K562 (cell line): Measurements from ENCODE around the gene NRSN2. TPM values are rescaled to one million over a fixed set of nuclear protein-coding genes. Genes with fewer than 3 reads are reported as not detected.
A peak's percentile ranks its signal among the peaks of the same experiment; 100 is the strongest.

Experiments used
- ADNP ChIP-seq: fragments of 200-800 bp; sonication (Bioruptor generic); IDR thresholded peaks from 2 replicates; pipeline ENCODE4 v1.6.1; 2016; ENCODE audit warnings: missing genetic modification characterization, missing compliant biosample characterization
- BCL6 ChIP-seq: fragments of 250-450 bp; sonication (Bioruptor Pico); IDR thresholded peaks from 2 replicates; pipeline ENCODE4 v1.4.0; 2020
- BRF1 ChIP-seq: IDR thresholded peaks from 3 replicates; pipeline ENCODE4 v1.6.1; 2011; ENCODE audit warnings: borderline replicate concordance, mild to moderate bottlenecking; ENCODE audit not compliant: insufficient read length; ENCODE audit errors: extremely low read depth
- CHD7 ChIP-seq: fragments of 200-600 bp; sonication (generic); IDR thresholded peaks from one replicate; pipeline ENCODE4 v1.6.1; 2012; ENCODE audit warnings: mild to moderate bottlenecking, low read depth, low read length, inconsistent platforms
- EWSR1 ChIP-seq: fragments of 450-650 bp; IDR thresholded peaks from 2 replicates; pipeline ENCODE4 v1.6.1; 2018; ENCODE audit warnings: borderline replicate concordance, mild to moderate bottlenecking, low read depth, moderate library complexity; ENCODE audit not compliant: partially characterized antibody
- GTF2A2 ChIP-seq: IDR thresholded peaks from 2 replicates; pipeline ENCODE4 v1.6.1; 2016; ENCODE audit warnings: mild to moderate bottlenecking, missing genetic modification characterization, missing compliant biosample characterization
- MEF2A ChIP-seq: IDR thresholded peaks from 2 replicates; pipeline ENCODE4 v1.6.1; 2011; ENCODE audit warnings: low read depth, mild to moderate bottlenecking, low read length, moderate library complexity; ENCODE audit not compliant: control insufficient read depth
- NBN ChIP-seq: fragments of 450-650 bp; IDR thresholded peaks from 2 replicates; pipeline ENCODE4 v1.6.1; 2016; ENCODE audit warnings: low read depth, mild to moderate bottlenecking
- PHTF2 ChIP-seq: fragments of 250-450 bp; sonication (Bioruptor Pico); IDR thresholded peaks from 2 replicates; pipeline ENCODE4 v1.5.0; 2021; ENCODE audit warnings: mild to moderate bottlenecking
- RUNX1 ChIP-seq: sonication (generic); IDR thresholded peaks from 2 replicates; pipeline ENCODE4 v1.6.1; 2016; ENCODE audit warnings: antibody characterized with exemption, low read depth
- SLC30A9 ChIP-seq: fragments of 250-450 bp; sonication (Bioruptor Pico); IDR thresholded peaks from 2 replicates; pipeline ENCODE4 v1.8.0; 2022; ENCODE audit warnings: mild to moderate bottlenecking, moderate library complexity
- SPI1 ChIP-seq: IDR thresholded peaks from 2 replicates; pipeline ENCODE4 v1.6.1; 2011; ENCODE audit warnings: low read depth, low read length, control low read depth, borderline replicate concordance
- TAL1 ChIP-seq: fragments of 450-650 bp; IDR thresholded peaks from 2 replicates; pipeline ENCODE4 v1.6.1; 2016; ENCODE audit warnings: mild to moderate bottlenecking
- TBL1XR1 ChIP-seq, 2 experiments: IDR thresholded peaks; 2 replicates each; pipeline ENCODE4 v1.6.1; 2012; ENCODE audit warnings: improper control_type of control experiment in 2 of 2, low read length in 2 of 2, mild to moderate bottlenecking in 1 of 2
- TCF15 ChIP-seq: fragments of 250-450 bp; sonication (Bioruptor Pico); IDR thresholded peaks from 2 replicates; pipeline ENCODE4 v1.8.0; 2022; ENCODE audit warnings: moderate library complexity, mild to moderate bottlenecking, inconsistent platforms
- ZNF134 ChIP-seq: fragments of 250-450 bp; sonication (Bioruptor Pico); conservative IDR thresholded peaks from 2 replicates; pipeline ENCODE4 v1.4.0; 2020
- ZNF146 ChIP-seq: IDR thresholded peaks from one replicate; pipeline ENCODE4 v1.6.1; 2018; ENCODE audit warnings: missing compliant biosample characterization; ENCODE audit not compliant: unreplicated experiment
- polyA plus RNA-seq, 8 experiments: library from polyadenylated mRNA; depleted of rRNA in 4 of 8; stranded (reverse) in 5 of 8; unstranded in 3 of 8; fragments of >200 nt; fragmentation: Nextera tagmentation in 2 of 8; fragmentation: Illumina TruSeq in 1 of 8; extraction: Ambion mirVana in 2 of 8; extraction: Trizol in 1 of 8; gene quantifications; 2 replicates each; pipeline versions ENCODE4 v1.2.1 to v1.2.3, GENCODE V29; 2011 to 2014; ENCODE audit warnings: inconsistent platforms in 1 of 8, missing spikeins in 1 of 8
- total RNA-seq, 7 experiments: library from RNA; depleted of rRNA in 6 of 7; stranded (reverse); fragments of >200 nt in 6 of 7; fragmentation: Illumina TruSeq in 2 of 7; extraction: Trizol in 2 of 7; gene quantifications; 2 replicates each; pipeline versions ENCODE4 v1.2.1 to v1.2.3, GENCODE V29; 2011 to 2021; ENCODE audit warnings: low replicate concordance in 1 of 7

Gene NRSN2
- total and polyA plus RNA-seq, 9 of the 15 experiments (the other 6 are each of a cell fraction or from before 2014, with no cell fraction given) = 7.5 to 29.7 (median 11.1) TPM

GRCh38 chr20:371755-372542, 25.0 kb downstream of the NRSN2 start (continued):
- no peak for TF ChIP-seq TCF15 (CRISPR knock-in tag)
- TF ChIP-seq RUNX1 = no peak
- TF ChIP-seq GTF2A2 (tag) = no peak
- TF ChIP-seq BCL6 (CRISPR knock-in tag) = 0 out of 2 replicates have a peak, but pooled peaks have one; percentile 57
- no peak for TF ChIP-seq SLC30A9
- no peak for TF ChIP-seq PHTF2 (CRISPR knock-in tag)
- TF ChIP-seq SPI1 = peak; percentile 32; the same call in 1 of the 2 replicates
- no peak for TF ChIP-seq ZNF146 (CRISPR knock-in tag)
- TF ChIP-seq ZNF134 (CRISPR knock-in tag) = peak; percentile 27
- TF ChIP-seq TAL1 = peak; percentile 62
- TF ChIP-seq CHD7 = no peak
- peak; percentile 41; the same call in 1 of the 2 replicates for TF ChIP-seq MEF2A
- no peak for TF ChIP-seq BRF1
- no peak for TF ChIP-seq EWSR1
- TF ChIP-seq ADNP (tag) = no peak
- TF ChIP-seq NBN = peak; percentile 90
- TF ChIP-seq TBL1XR1 (IDR thresholded peaks at IDR 0.05; ENCODE audit: low read length in 2 of 2) = peak in 1 of 2 experiments; percentile 83; a peak in 2 of 4 replicates
